Hepatocyte (in vitro differentiated cells): ENCODE results near the gene CXorf49.
"Not testable (repeated sequence)": the region's sequence is repeated elsewhere in the genome, so short reads cannot be mapped to it uniquely, and the experiment has no call there.

Source experiments
- EZH2 ChIP-seq: fragments of 200-600 bp; sonication (generic); IDR thresholded peaks from 2 replicates; pipeline ENCODE4 v1.6.1; 2016; ENCODE audit warnings: antibody characterized with exemption, mild to moderate bottlenecking, borderline replicate concordance
- EZH2phosphoT487 ChIP-seq: fragments of 200-600 bp; sonication (generic); IDR thresholded peaks from one replicate; pipeline ENCODE4 v1.6.1; 2018; ENCODE audit warnings: antibody characterized with exemption, mild to moderate bottlenecking, low read depth, moderate library complexity; ENCODE audit not compliant: unreplicated experiment, severe bottlenecking
- TF ChIP-seq, protein P1 (sequence below): fragments of 200-600 bp; sonication (generic); IDR thresholded peaks from 2 replicates; pipeline ENCODE4 v1.5.1; 2016; ENCODE audit warnings: antibody characterized with exemption, mild to moderate bottlenecking; ENCODE audit not compliant: poor library complexity

DNA sequence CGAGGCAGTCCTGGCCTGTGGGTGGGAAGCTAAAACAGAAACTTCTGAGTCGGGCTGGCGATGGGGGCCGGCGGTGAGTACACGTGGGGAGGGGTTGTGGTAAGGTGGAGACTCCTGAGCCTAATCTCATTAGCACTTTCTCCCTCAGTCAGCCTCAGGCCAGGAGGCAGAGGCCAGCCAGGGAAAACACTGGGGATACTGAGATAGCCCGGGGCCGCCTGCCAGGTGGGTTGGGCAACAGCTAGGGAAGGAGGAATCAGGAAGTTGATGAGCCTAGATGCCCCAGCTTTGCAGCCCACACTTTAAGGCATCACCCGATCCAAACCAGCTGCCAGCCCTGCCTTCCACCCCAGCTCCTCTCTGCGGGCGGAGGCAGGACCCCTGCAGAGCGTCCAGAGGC is 1.8 kb downstream of the CXorf49 start:
- TF ChIP-seq, protein P1, sequence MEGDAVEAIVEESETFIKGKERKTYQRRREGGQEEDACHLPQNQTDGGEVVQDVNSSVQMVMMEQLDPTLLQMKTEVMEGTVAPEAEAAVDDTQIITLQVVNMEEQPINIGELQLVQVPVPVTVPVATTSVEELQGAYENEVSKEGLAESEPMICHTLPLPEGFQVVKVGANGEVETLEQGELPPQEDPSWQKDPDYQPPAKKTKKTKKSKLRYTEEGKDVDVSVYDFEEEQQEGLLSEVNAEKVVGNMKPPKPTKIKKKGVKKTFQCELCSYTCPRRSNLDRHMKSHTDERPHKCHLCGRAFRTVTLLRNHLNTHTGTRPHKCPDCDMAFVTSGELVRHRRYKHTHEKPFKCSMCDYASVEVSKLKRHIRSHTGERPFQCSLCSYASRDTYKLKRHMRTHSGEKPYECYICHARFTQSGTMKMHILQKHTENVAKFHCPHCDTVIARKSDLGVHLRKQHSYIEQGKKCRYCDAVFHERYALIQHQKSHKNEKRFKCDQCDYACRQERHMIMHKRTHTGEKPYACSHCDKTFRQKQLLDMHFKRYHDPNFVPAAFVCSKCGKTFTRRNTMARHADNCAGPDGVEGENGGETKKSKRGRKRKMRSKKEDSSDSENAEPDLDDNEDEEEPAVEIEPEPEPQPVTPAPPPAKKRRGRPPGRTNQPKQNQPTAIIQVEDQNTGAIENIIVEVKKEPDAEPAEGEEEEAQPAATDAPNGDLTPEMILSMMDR: not testable (repeated sequence)
- not testable (repeated sequence) for TF ChIP-seq EZH2, EZH2phosphoT487
